ENCODE measurements around the gene REEP1. TPM values are rescaled to one million over a fixed set of nuclear protein-coding genes. Genes with fewer than 3 reads are reported as not detected.

The REEP1 gene
- total and polyA plus RNA-seq, 2 of the 8 experiments (the other 6 are each of a cell fraction or from before 2014, with no cell fraction given): 0.74 to 1.5 TPM

GRCh38 chr2:86226070-86226469, 111.4 kb downstream of the REEP1 start:
- 92% methylated on average over 4 of the region's 4 CpGs; no CpG with 5 or more reads in 1 of the 2 experiments for WGBS, 2 experiments (ENCODE audit: extremely low coverage in 1 of 2, insufficient coverage in 1 of 2, insufficient read length in 1 of 2, insufficient replicate concordance in 2 of 2, low coverage in 1 of 2, low lambda C conversion rate in 2 of 2, missing lambda C conversion rate in 1 of 2)
- H3K79me1 ChIP-seq (ENCODE audit: low read depth, low read length): no peaks in the 10 kb centered on the region
- H4K20me1 ChIP-seq (replicated peaks in 1 of 2; ENCODE audit: control insufficient read depth in 1 of 2, insufficient read depth in 2 of 2, low read length in 2 of 2): no peaks in the 10 kb centered on the region
- POLR2A ChIA-PET (ENCODE audit: partially characterized antibody): no interaction called here
- no peak overlapping the region for H3K4ac ChIP-seq (replicated peaks; ENCODE audit: insufficient read length, low read depth, low read length)
- H3K9ac ChIP-seq (replicated peaks in 1 of 4; ENCODE audit: extremely low read depth in 1 of 4, low read depth in 3 of 4, low read length in 3 of 4): no peak overlapping the region
- H2AFZ ChIP-seq (ENCODE audit: low read length): no peak overlapping the region
- H3K23me2 ChIP-seq (ENCODE audit: low read depth, low read length): no peaks in the 10 kb centered on the region
- CTCF ChIA-PET (ENCODE audit: partially characterized antibody): interaction anchor here (1.1 to 6.8 kb wide), 2 partner anchors 23 to 71 kb away, joined by 3 to 62 read pairs; no protein-coding TSS in a partner anchor
- FAIRE-seq (no peak), DNase-seq (ENCODE audit: low read depth in 1 of 2, low spot score in 2 of 2) (no peak)
- H3K27me3 ChIP-seq (replicated peaks in 1 of 4; ENCODE audit: control insufficient read depth in 3 of 4, extremely low read depth in 1 of 4, insufficient read depth in 3 of 4, low read length in 3 of 4): no peaks in the 10 kb centered on the region
- H3K56ac ChIP-seq (replicated peaks; ENCODE audit: insufficient read length, low read depth, low read length): no peak overlapping the region
- no peak overlapping the region for H2AK5ac ChIP-seq (ENCODE audit: low read depth, low read length)
- H3K27ac ChIP-seq (ENCODE audit: low read depth, low read length): no peak overlapping the region
- no peak overlapping the region for H2BK5ac ChIP-seq (ENCODE audit: low read depth, low read length)
- H3K23ac ChIP-seq (ENCODE audit: insufficient read length): no peak overlapping the region
- no peak overlapping the region for H3K4me2 ChIP-seq (ENCODE audit: insufficient read depth in 1 of 2, low read depth in 2 of 2, low read length in 2 of 2)
- H3K18ac ChIP-seq (ENCODE audit: extremely low read depth, low read length): no peak overlapping the region
- H3K4me3 ChIP-seq (ENCODE audit: extremely low read depth in 1 of 4, insufficient read depth in 2 of 4, low read depth in 3 of 4, low read length in 4 of 4): no peak overlapping the region
- no peak overlapping the region for H4K5ac ChIP-seq (ENCODE audit: insufficient read length, low read depth, low read length)
- H3K79me2 ChIP-seq (ENCODE audit: control insufficient read depth in 1 of 2, insufficient read depth in 2 of 2, low read length in 2 of 2): no peaks in the 10 kb centered on the region
- no peaks in the 10 kb centered on the region for H3K36me3 ChIP-seq (ENCODE audit: control insufficient read depth in 2 of 4, insufficient read depth in 4 of 4, low read length in 3 of 4)
- H3K4me1 ChIP-seq (replicated peaks in 1 of 4; ENCODE audit: control insufficient read depth in 3 of 4, insufficient read depth in 4 of 4, low read length in 3 of 4): peaks cover 2 to 8% (median 5%) of the 10 kb centered on the region in 4 experiments; a peak in 4 of 7 replicates
- H2BK120ac ChIP-seq (replicated peaks; ENCODE audit: low read depth, low read length): no peak overlapping the region
- H4K91ac ChIP-seq (replicated peaks; ENCODE audit: insufficient read length, low read length): no peak overlapping the region
- no peak overlapping the region for H2BK15ac ChIP-seq (ENCODE audit: low read length)
- H2BK20ac ChIP-seq (ENCODE audit: low read length): no peak overlapping the region
- H4K8ac ChIP-seq (ENCODE audit: extremely low read depth, insufficient read depth, low read length): no peak overlapping the region
- no peaks in the 10 kb centered on the region for H3K9me3 ChIP-seq (ENCODE audit: insufficient read depth in 2 of 2, low read depth in 1 of 2, low read length in 1 of 2)
- H3K14ac ChIP-seq (ENCODE audit: insufficient read length): no peak overlapping the region
- H2BK12ac ChIP-seq (ENCODE audit: low read depth, low read length): no peak overlapping the region
- no peak for TF ChIP-seq E2F6 (IDR thresholded peaks at IDR 0.05)
- TF ChIP-seq RBBP5 (IDR thresholded peaks at IDR 0.05; ENCODE audit: borderline replicate concordance, low read depth, low read length): no peak
- TF ChIP-seq CHD1 (IDR thresholded peaks at IDR 0.05; ENCODE audit: low read depth, low read length): no peak
- no peak for TF ChIP-seq GABPA (IDR thresholded peaks at IDR 0.05; ENCODE audit: borderline replicate concordance, insufficient read depth, low read length)
- TF ChIP-seq TAF7 (optimal IDR thresholded peaks at IDR 0.05; ENCODE audit: borderline replicate concordance, low read depth, low read length): no peak
- TF ChIP-seq POU5F1 (IDR thresholded peaks at IDR 0.05; ENCODE audit: low read depth, low read length): no peak
- no peak for TF ChIP-seq GTF2F1 (IDR thresholded peaks at IDR 0.05; ENCODE audit: borderline replicate concordance, low read depth, low read length)
- TF ChIP-seq CBX8 (IDR thresholded peaks at IDR 0.05; ENCODE audit: borderline replicate concordance, low read depth, low read length): no peak
- TF ChIP-seq SIN3A (conservative IDR thresholded peaks at IDR 0.05 in 1 of 2, IDR thresholded peaks at IDR 0.05 in 1 of 2; ENCODE audit: low read depth in 1 of 2, low read length in 2 of 2): no peak
- no peak for TF ChIP-seq RXRA (IDR thresholded peaks at IDR 0.05; ENCODE audit: insufficient read depth, low read depth, low read length)
- no peak for TF ChIP-seq TBP (IDR thresholded peaks at IDR 0.05; ENCODE audit: low read depth, low read length)

All from H1 (cell line).